GM18507 (cell line): ENCODE measurements around the gene CCDC85A.

Experiments used
- DNase-seq: peaks from one replicate; pipeline ENCODE4 v3.0.0; 2011; ENCODE audit warnings: low read depth; ENCODE audit not compliant: insufficient read length; ENCODE audit errors: extremely low spot score
- FAIRE-seq: peaks from 2 replicates; lab custom pipeline; 2011; peaks lifted over from hg19 to GRCh38; lab: Jason Lieb, UNC

CCDC85A gene

GRCh38 chr2:56337342-56337741, 153.6 kb downstream of the CCDC85A start:
- DNase-seq, result no peak
- no peak for FAIRE-seq

GRCh38 chr2:56338232-56338631, 154.4 kb downstream of the CCDC85A start:
- no peak for DNase-seq
- FAIRE-seq, result no peak

- FAIRE-seq, result no peak
- no peak for DNase-seq
Measured at GRCh38 chr2:56344771-56345170, 161.0 kb downstream of the CCDC85A start.

- DNase-seq (no peak), FAIRE-seq (no peak)
Measured at GRCh38 chr2:56347881-56348280, 164.1 kb downstream of the CCDC85A start.

GRCh38 chr2:56348392-56349210, 164.8 kb downstream of the CCDC85A start:
- FAIRE-seq, result no peak
- DNase-seq, result no peak

- FAIRE-seq (no peak), DNase-seq (no peak)
Measured at GRCh38 chr2:56357655-56358295, 174.0 kb downstream of the CCDC85A start.

- DNase-seq (no peak), FAIRE-seq (no peak)
Measured at GRCh38 chr2:56361844-56362243, 178.1 kb downstream of the CCDC85A start.

GRCh38 chr2:56364902-56365301, 181.1 kb downstream of the CCDC85A start:
- DNase-seq, result no peak
- FAIRE-seq, result no peak

GRCh38 chr2:56369316-56369715, 185.5 kb downstream of the CCDC85A start:
- no peak for FAIRE-seq
- no peak for DNase-seq

GRCh38 chr2:56372071-56372656, 188.4 kb downstream of the CCDC85A start:
- FAIRE-seq (no peak), DNase-seq (no peak)

GRCh38 chr2:56375251-56375650, 191.5 kb downstream of the CCDC85A start:
- FAIRE-seq (no peak), DNase-seq (no peak)

GRCh38 chr2:56376699-56377665, 193.2 kb downstream of the CCDC85A start:
- DNase-seq (no peak), FAIRE-seq (no peak)

- FAIRE-seq, result no peak
Measured at GRCh38 chr2:56379066-56379465, 195.3 kb downstream of the CCDC85A start.

GRCh38 chr2:56380861-56381260, 197.1 kb downstream of the CCDC85A start:
- no peak for DNase-seq
- FAIRE-seq, result no peak

More at GRCh38 chr2:56379066-56379465, 195.3 kb downstream of the CCDC85A start:
- no peak for DNase-seq

- FAIRE-seq (no peak), DNase-seq (no peak)
Measured at GRCh38 chr2:56382466-56382865, 198.7 kb downstream of the CCDC85A start.

GRCh38 chr2:56386657-56387056, 202.9 kb downstream of the CCDC85A start:
- FAIRE-seq, result no peak
- no peak for DNase-seq

- no peak for DNase-seq
- no peak for FAIRE-seq
Measured at GRCh38 chr2:56390644-56391043, 206.9 kb downstream of the CCDC85A start.

- FAIRE-seq, result no peak
- DNase-seq, result no peak
Measured at GRCh38 chr2:56410140-56410539, 226.3 kb downstream of the CCDC85A start.

GRCh38 chr2:56416500-56417176, 232.8 kb downstream of the CCDC85A start:
- FAIRE-seq (no peak), DNase-seq (no peak)
